Liver (tissue), 9 donors: ENCODE results near the gene TAGLN2. TPM values are rescaled to one million over a fixed set of nuclear protein-coding genes. Genes with fewer than 3 reads are reported as not detected.

ENCODE experiments used
- DNase-seq: peaks from one replicate; pipeline ENCODE4 v3.0.0-alpha.2; 2017; ENCODE audit warnings: low spot score
- H3K27ac ChIP-seq, 2 donors: one replicate each; pipeline ENCODE4 v1.7.0; 2013; ENCODE audit warnings: inconsistent platforms in 2 of 2, low read length in 2 of 2, control low read depth in 1 of 2, low read depth in 1 of 2, mild to moderate bottlenecking in 1 of 2
- H3K27me3 ChIP-seq, 4 donors: one replicate each; pipeline versions ENCODE4 v1.6.1 to v1.7.0; 2013; ENCODE audit warnings: low read length in 3 of 4, inconsistent platforms in 1 of 4, mild to moderate bottlenecking in 1 of 4, moderate library complexity in 1 of 4; ENCODE audit not compliant: control insufficient read depth in 4 of 4, insufficient read depth in 4 of 4
- H3K36me3 ChIP-seq, 4 donors: one replicate each; pipeline versions ENCODE4 v1.6.1 to v1.7.0; 2013; ENCODE audit warnings: low read length in 3 of 4, mild to moderate bottlenecking in 3 of 4, low read depth in 1 of 4, moderate library complexity in 1 of 4; ENCODE audit not compliant: control insufficient read depth in 4 of 4, insufficient read depth in 3 of 4
- H3K4me1 ChIP-seq, 4 donors: one replicate each; pipeline versions ENCODE4 v1.6.1 to v1.7.0; 2013; ENCODE audit warnings: low read length in 3 of 4, mild to moderate bottlenecking in 3 of 4, moderate library complexity in 1 of 4; ENCODE audit not compliant: control insufficient read depth in 4 of 4, insufficient read depth in 4 of 4
- H3K4me3 ChIP-seq, 3 donors: one replicate each; pipeline versions ENCODE4 v1.6.1 to v1.7.0; 2013; ENCODE audit warnings: low read length in 3 of 3, control low read depth in 1 of 3, low read depth in 1 of 3, mild to moderate bottlenecking in 1 of 3
- H3K9ac ChIP-seq, 2 donors: one replicate each; pipeline ENCODE4 v1.7.0; 2013; ENCODE audit warnings: low read length in 2 of 2, mild to moderate bottlenecking in 2 of 2, moderate library complexity in 2 of 2, control low read depth in 1 of 2, low read depth in 1 of 2
- H3K9me3 ChIP-seq, 4 donors: one replicate each; pipeline versions ENCODE4 v1.6.1 to v1.7.0; 2013; ENCODE audit warnings: low read length in 3 of 4; ENCODE audit not compliant: control insufficient read depth in 4 of 4
- EGR1 ChIP-seq, 2 donors: IDR thresholded peaks; 2 replicates each; pipeline ENCODE4 v1.6.1; 2016 to 2018; ENCODE audit warnings: antibody characterized with exemption in 2 of 2, low read depth in 2 of 2
- FOXA1 ChIP-seq: IDR thresholded peaks from 2 replicates; pipeline ENCODE4 v1.6.1; 2016; ENCODE audit warnings: antibody characterized with exemption
- FOXA2 ChIP-seq: IDR thresholded peaks from 2 replicates; pipeline ENCODE4 v1.6.1; 2016; ENCODE audit warnings: antibody characterized with exemption
- GABPA ChIP-seq, 2 donors: IDR thresholded peaks in 1 of 2; conservative IDR thresholded peaks in 1 of 2; 2 replicates each; pipeline ENCODE4 v1.6.1; 2016; ENCODE audit warnings: antibody characterized with exemption in 2 of 2, mild to moderate bottlenecking in 1 of 2, moderate library complexity in 1 of 2
- HNF4A ChIP-seq, 2 donors: conservative IDR thresholded peaks; 2 replicates each; pipeline ENCODE4 v1.6.1; 2016; ENCODE audit warnings: antibody characterized with exemption in 2 of 2, mild to moderate bottlenecking in 2 of 2
- HNF4G ChIP-seq: IDR thresholded peaks from 2 replicates; pipeline ENCODE4 v1.6.1; 2016; ENCODE audit warnings: antibody characterized with exemption
- JUND ChIP-seq, 2 donors: IDR thresholded peaks; 2 replicates each; pipeline ENCODE4 v1.6.1; 2016; ENCODE audit warnings: antibody characterized with exemption in 2 of 2
- NR2F2 ChIP-seq: IDR thresholded peaks from 2 replicates; pipeline ENCODE4 v1.6.1; 2016; ENCODE audit warnings: antibody characterized with exemption
- RAD21 ChIP-seq, 2 donors: IDR thresholded peaks; 2 replicates each; pipeline ENCODE4 v1.6.1; 2016; ENCODE audit warnings: antibody characterized with exemption in 2 of 2, mild to moderate bottlenecking in 2 of 2
- RXRA ChIP-seq, 2 donors: IDR thresholded peaks; 2 replicates each; pipeline ENCODE4 v1.6.1; 2017 to 2018; ENCODE audit warnings: antibody characterized with exemption in 2 of 2, mild to moderate bottlenecking in 1 of 2
- SP1 ChIP-seq: IDR thresholded peaks from 2 replicates; pipeline ENCODE4 v1.6.1; 2018; ENCODE audit warnings: antibody characterized with exemption, mild to moderate bottlenecking
- TAF1 ChIP-seq: conservative IDR thresholded peaks from 2 replicates; pipeline ENCODE4 v1.6.1; 2016; ENCODE audit warnings: antibody characterized with exemption, mild to moderate bottlenecking
- YY1 ChIP-seq: IDR thresholded peaks from 2 replicates; pipeline ENCODE4 v1.6.1; 2016; ENCODE audit warnings: antibody characterized with exemption, mild to moderate bottlenecking
- WGBS: extraction: QIAGEN DNeasy Blood & Tissue Kit; methylation state at CpG from one replicate; pipeline ENCODE4 v1.1.7; 2013; 5-methylcytosine and 5-hydroxymethylcytosine counted together
- polyA plus RNA-seq, 2 donors: library from polyadenylated mRNA; stranded (reverse) in 1 of 2; unstranded in 1 of 2; fragments of 200-250 nt in 1 of 2; fragments of >200 nt in 1 of 2; fragmentation: Nextera tagmentation in 1 of 2; extraction: Ambion mirVana in 1 of 2; gene quantifications; one replicate each; pipeline versions ENCODE4 v1.2.1 to v1.2.3, GENCODE V29; 2013 to 2015
- total RNA-seq, 2 donors: library from RNA; depleted of rRNA; stranded (reverse); fragments of >200 nt; gene quantifications; one replicate each; pipeline ENCODE4 v1.2.3, GENCODE V29; 2014
- TF ChIP-seq, protein P1 (sequence below): IDR thresholded peaks from 2 replicates; pipeline ENCODE4 v1.6.1; 2016; ENCODE audit warnings: antibody characterized with exemption, mild to moderate bottlenecking
- TF ChIP-seq, protein P2 (sequence below): IDR thresholded peaks from 2 replicates; pipeline ENCODE4 v1.6.1; 2016; ENCODE audit warnings: antibody characterized with exemption
- TF ChIP-seq, protein P3 (sequence below): fragments of 150-350 bp; IDR thresholded peaks from 2 replicates; pipeline ENCODE4 v1.5.1; 2017; ENCODE audit warnings: improper control_type of control experiment, low read depth, low read length; ENCODE audit not compliant: missing input control
- TF ChIP-seq, protein P4 (sequence below): IDR thresholded peaks from 2 replicates; pipeline ENCODE4 v1.6.1; 2016; ENCODE audit warnings: antibody characterized with exemption
- TF ChIP-seq, protein P5 (sequence below): IDR thresholded peaks from 2 replicates; pipeline ENCODE4 v1.6.1; 2016; ENCODE audit warnings: antibody characterized with exemption
- donor health status: healthy.
- donor health status: healthy.
- donor health status: healthy.
- donor health status: healthy.
- donor health status: healthy.

TAGLN2 gene
- 10 to 100 TPM; 46.4 to 81.8 TPM for total RNA-seq
- polyA plus RNA-seq: 100 to 1,000 TPM in 1 of 2 donors, 10 to 100 TPM in 1; 77.8 to 113 TPM

DNA sequence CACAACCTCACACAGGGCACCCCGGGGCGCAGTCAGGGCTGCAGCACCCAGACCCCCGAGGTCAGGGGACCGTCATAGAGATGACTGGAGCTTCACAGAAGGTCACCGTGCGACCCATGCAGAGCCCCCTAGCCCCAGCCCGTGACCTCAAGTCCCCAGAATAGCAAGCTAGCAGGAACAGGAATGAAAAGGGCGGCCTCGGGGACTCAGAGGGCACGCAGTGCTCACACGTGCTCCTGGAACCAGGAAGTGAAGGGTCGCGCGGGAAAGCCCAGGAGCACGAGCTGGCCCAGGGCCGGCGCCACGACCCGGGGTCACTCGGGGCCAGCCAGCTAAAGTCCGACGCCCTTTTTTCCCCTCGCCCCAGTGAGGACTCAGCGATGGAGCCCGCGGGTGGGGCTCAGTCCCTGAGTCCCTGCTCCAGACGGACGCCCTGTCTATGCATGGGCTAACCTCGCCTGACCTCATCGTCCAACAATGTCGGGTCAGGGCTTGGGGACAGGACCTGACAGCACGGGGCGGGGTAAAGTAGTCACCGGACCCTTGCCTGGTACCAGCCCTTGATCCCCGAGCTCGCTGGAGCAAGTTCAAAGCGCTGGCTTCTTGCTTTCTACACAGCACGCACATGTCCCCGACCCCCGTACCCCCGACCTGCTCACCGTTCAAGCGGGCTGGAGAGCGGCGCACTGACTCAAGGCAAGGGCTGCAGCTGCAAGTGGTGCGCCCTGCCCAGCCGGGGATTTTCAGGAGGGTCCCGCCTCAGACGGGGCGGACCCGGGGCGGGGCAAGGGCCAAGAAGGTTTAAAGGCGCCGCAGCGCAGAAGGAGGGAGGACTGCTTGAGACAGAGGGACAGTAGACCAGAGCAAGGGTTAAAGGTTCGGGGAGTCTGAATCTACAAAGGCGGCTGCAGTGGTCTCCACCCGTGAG is at the start of gene TAGLN2:
Gene TAGLN2 (minus strand): TSS at position 717 of the 928 bp plus-strand sequence. CDS start 4,998 bp downstream, outside the sequence.
- no peaks in the 10 kb centered on the region for H3K27me3 ChIP-seq
- 1% methylated on average over 58 of the region's 58 CpGs for WGBS
- DNase-seq: peak; percentile 79
- H3K9ac ChIP-seq: peak within 1 kb of the TSS; percentile 72 to 81
- H3K4me3 ChIP-seq: peak within 1 kb of the TSS; percentile 62 to 92 (median 86)
- H3K27ac ChIP-seq: peak within 1 kb of the TSS; percentile 95 to 97
- no peak for TF ChIP-seq EGR1 (IDR thresholded peaks at IDR 0.05; ENCODE audit: low read depth in 2 of 2)
- TF ChIP-seq SP1: no peak
- TF ChIP-seq FOXA2: no peak
- no peak for TF ChIP-seq FOXA1
- TF ChIP-seq TAF1: peak; percentile 88
- TF ChIP-seq HNF4A (conservative IDR thresholded peaks at IDR 0.05): no peak
- no peak for TF ChIP-seq GABPA (IDR thresholded peaks at IDR 0.05 in 1 of 2, conservative IDR thresholded peaks at IDR 0.05 in 1 of 2)
- TF ChIP-seq, protein P1, sequence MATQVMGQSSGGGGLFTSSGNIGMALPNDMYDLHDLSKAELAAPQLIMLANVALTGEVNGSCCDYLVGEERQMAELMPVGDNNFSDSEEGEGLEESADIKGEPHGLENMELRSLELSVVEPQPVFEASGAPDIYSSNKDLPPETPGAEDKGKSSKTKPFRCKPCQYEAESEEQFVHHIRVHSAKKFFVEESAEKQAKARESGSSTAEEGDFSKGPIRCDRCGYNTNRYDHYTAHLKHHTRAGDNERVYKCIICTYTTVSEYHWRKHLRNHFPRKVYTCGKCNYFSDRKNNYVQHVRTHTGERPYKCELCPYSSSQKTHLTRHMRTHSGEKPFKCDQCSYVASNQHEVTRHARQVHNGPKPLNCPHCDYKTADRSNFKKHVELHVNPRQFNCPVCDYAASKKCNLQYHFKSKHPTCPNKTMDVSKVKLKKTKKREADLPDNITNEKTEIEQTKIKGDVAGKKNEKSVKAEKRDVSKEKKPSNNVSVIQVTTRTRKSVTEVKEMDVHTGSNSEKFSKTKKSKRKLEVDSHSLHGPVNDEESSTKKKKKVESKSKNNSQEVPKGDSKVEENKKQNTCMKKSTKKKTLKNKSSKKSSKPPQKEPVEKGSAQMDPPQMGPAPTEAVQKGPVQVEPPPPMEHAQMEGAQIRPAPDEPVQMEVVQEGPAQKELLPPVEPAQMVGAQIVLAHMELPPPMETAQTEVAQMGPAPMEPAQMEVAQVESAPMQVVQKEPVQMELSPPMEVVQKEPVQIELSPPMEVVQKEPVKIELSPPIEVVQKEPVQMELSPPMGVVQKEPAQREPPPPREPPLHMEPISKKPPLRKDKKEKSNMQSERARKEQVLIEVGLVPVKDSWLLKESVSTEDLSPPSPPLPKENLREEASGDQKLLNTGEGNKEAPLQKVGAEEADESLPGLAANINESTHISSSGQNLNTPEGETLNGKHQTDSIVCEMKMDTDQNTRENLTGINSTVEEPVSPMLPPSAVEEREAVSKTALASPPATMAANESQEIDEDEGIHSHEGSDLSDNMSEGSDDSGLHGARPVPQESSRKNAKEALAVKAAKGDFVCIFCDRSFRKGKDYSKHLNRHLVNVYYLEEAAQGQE: no peak
- TF ChIP-seq, protein P2, sequence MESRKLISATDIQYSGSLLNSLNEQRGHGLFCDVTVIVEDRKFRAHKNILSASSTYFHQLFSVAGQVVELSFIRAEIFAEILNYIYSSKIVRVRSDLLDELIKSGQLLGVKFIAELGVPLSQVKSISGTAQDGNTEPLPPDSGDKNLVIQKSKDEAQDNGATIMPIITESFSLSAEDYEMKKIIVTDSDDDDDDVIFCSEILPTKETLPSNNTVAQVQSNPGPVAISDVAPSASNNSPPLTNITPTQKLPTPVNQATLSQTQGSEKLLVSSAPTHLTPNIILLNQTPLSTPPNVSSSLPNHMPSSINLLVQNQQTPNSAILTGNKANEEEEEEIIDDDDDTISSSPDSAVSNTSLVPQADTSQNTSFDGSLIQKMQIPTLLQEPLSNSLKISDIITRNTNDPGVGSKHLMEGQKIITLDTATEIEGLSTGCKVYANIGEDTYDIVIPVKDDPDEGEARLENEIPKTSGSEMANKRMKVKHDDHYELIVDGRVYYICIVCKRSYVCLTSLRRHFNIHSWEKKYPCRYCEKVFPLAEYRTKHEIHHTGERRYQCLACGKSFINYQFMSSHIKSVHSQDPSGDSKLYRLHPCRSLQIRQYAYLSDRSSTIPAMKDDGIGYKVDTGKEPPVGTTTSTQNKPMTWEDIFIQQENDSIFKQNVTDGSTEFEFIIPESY: no peak
- TF ChIP-seq RAD21 (IDR thresholded peaks at IDR 0.05): peak in 1 of 2 donors; percentile 45
- TF ChIP-seq, protein P3, sequence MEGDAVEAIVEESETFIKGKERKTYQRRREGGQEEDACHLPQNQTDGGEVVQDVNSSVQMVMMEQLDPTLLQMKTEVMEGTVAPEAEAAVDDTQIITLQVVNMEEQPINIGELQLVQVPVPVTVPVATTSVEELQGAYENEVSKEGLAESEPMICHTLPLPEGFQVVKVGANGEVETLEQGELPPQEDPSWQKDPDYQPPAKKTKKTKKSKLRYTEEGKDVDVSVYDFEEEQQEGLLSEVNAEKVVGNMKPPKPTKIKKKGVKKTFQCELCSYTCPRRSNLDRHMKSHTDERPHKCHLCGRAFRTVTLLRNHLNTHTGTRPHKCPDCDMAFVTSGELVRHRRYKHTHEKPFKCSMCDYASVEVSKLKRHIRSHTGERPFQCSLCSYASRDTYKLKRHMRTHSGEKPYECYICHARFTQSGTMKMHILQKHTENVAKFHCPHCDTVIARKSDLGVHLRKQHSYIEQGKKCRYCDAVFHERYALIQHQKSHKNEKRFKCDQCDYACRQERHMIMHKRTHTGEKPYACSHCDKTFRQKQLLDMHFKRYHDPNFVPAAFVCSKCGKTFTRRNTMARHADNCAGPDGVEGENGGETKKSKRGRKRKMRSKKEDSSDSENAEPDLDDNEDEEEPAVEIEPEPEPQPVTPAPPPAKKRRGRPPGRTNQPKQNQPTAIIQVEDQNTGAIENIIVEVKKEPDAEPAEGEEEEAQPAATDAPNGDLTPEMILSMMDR: no peak
- peak in 1 of 2 donors; percentile 30 for TF ChIP-seq JUND (IDR thresholded peaks at IDR 0.05)
- peak; percentile 80 to 91 for TF ChIP-seq RXRA (IDR thresholded peaks at IDR 0.05)
- TF ChIP-seq, protein P4, sequence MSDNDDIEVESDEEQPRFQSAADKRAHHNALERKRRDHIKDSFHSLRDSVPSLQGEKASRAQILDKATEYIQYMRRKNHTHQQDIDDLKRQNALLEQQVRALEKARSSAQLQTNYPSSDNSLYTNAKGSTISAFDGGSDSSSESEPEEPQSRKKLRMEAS: peak; percentile 24
- TF ChIP-seq, protein P5, sequence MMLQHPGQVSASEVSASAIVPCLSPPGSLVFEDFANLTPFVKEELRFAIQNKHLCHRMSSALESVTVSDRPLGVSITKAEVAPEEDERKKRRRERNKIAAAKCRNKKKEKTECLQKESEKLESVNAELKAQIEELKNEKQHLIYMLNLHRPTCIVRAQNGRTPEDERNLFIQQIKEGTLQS: no peak
- TF ChIP-seq NR2F2: peak; percentile 83
- TF ChIP-seq YY1: no peak
- peak; percentile 29 for TF ChIP-seq HNF4G
- peaks cover 6 to 17% (median 10%) of the 10 kb centered on the region in 4 donors for H3K36me3 ChIP-seq
- H3K9me3 ChIP-seq: no peaks in the 10 kb centered on the region
- peaks cover 12 to 37% (median 23%) of the 10 kb centered on the region in 4 donors for H3K4me1 ChIP-seq
